HL-60 (cell line): ENCODE measurements around the gene SCAMP5.

Source experiments
- DNase-seq, 2 experiments: peaks; one replicate each; pipeline ENCODE4 v3.0.0-alpha.2; 2010 to 2020; ENCODE audit warnings: low read depth in 1 of 2, low spot score in 1 of 2
- H3K27ac ChIP-seq: fragments of 250-450 bp; sonication (Bioruptor Pico); replicated peaks from 2 replicates; pipeline ENCODE4 v1.5.1; 2020; ENCODE audit warnings: mild to moderate bottlenecking, moderate library complexity
- H3K27me3 ChIP-seq: fragments of 250-450 bp; sonication (Bioruptor Pico); 2 replicates; pipeline ENCODE4 v1.5.1; 2021; ENCODE audit warnings: mild to moderate bottlenecking, moderate library complexity; ENCODE audit not compliant: insufficient read depth, poor library complexity, severe bottlenecking
- H3K4me3 ChIP-seq: replicated peaks from 2 replicates; pipeline ENCODE4 v1.5.1; 2011; ENCODE audit warnings: mild to moderate bottlenecking, control low read depth, low read length; ENCODE audit not compliant: insufficient read depth
- GABPA ChIP-seq: IDR thresholded peaks from 2 replicates; pipeline ENCODE4 v1.6.1; 2012; ENCODE audit warnings: low read depth
- POLR2AphosphoS5 ChIP-seq: IDR thresholded peaks from 2 replicates; pipeline ENCODE4 v1.6.1; 2012; ENCODE audit warnings: low read depth
- REST ChIP-seq: IDR thresholded peaks from 2 replicates; pipeline ENCODE4 v1.6.1; 2012; ENCODE audit warnings: low read depth; ENCODE audit not compliant: insufficient replicate concordance
- SPI1 ChIP-seq: IDR thresholded peaks from 2 replicates; pipeline ENCODE4 v1.6.1; 2012; ENCODE audit warnings: low read depth, mild to moderate bottlenecking, borderline replicate concordance
- TF ChIP-seq, protein P1 (sequence below): IDR thresholded peaks from one replicate; pipeline ENCODE4 v1.5.1; 2011; ENCODE audit warnings: low read length, control low read depth, inconsistent platforms; ENCODE audit not compliant: insufficient read depth

SCAMP5 gene

DNA sequence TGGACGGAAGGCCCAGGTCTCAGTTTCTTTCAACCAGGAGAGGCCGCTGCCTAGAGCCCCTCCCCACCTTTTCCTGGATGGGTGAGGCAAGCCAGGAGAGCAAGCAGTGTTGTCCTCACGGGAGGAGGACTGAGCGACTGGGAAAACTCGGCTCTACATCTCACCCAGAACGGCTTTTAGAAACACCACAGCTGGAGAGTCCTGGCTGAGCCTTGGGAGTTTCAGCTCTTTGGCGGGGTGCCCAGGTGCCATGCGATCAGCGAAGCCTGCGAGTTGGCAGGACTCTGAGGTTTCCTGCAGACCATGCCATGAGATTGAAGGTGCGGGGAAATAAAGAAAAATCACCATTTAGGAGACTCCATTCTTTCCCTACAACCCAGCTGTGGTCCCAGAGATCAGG lies 54.0 kb downstream of the SCAMP5 start:
- Histone ChIP-seq H3K27ac (no peak overlapping the region), H3K4me3 (no peak overlapping the region), H3K27me3 (no peaks in the 10 kb centered on the region)
- DNase-seq, result no peak
- TF ChIP-seq GABPA (no peak), REST (no peak), SPI1 (no peak), POLR2AphosphoS5 (no peak)
- TF ChIP-seq, protein P1, sequence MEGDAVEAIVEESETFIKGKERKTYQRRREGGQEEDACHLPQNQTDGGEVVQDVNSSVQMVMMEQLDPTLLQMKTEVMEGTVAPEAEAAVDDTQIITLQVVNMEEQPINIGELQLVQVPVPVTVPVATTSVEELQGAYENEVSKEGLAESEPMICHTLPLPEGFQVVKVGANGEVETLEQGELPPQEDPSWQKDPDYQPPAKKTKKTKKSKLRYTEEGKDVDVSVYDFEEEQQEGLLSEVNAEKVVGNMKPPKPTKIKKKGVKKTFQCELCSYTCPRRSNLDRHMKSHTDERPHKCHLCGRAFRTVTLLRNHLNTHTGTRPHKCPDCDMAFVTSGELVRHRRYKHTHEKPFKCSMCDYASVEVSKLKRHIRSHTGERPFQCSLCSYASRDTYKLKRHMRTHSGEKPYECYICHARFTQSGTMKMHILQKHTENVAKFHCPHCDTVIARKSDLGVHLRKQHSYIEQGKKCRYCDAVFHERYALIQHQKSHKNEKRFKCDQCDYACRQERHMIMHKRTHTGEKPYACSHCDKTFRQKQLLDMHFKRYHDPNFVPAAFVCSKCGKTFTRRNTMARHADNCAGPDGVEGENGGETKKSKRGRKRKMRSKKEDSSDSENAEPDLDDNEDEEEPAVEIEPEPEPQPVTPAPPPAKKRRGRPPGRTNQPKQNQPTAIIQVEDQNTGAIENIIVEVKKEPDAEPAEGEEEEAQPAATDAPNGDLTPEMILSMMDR, result no peak

- DNase-seq, result no peak
- H3K27me3 ChIP-seq, result no peaks in the 10 kb centered on the region
- no peak overlapping the region for H3K4me3 ChIP-seq
- no peak overlapping the region for H3K27ac ChIP-seq
- TF ChIP-seq SPI1 (no peak), GABPA (no peak), REST (no peak), POLR2AphosphoS5 (no peak)
- TF ChIP-seq, protein P1, result no peak
Observed at GRCh38 chr15:75050283-75050682, 54.9 kb downstream of the SCAMP5 start.

DNA sequence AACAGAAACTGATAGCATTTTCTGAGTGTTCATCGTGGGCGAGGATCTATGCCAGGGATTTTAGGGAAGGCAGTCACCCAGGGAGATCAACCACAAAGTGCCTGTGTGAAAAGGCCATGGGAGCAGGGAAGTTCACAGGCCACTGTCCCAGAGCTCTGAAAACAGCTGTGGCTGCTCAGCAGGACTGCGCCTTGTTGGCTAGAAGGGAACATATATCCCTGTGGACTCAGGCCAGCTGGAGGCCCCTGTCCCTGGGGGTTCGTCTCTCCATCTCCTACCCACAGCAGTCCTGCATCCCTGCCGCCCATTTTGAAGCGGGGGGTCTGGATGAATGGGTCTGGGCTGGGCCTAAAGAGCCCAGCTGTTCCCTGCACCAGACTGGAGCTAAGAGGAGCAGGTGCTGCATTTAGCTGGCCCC lies 55.8 kb downstream of the SCAMP5 start:
- no peak for DNase-seq

More for the DNA sequence above, 55.8 kb downstream of the SCAMP5 start:
- Histone ChIP-seq H3K27me3 (no peaks in the 10 kb centered on the region), H3K4me3 (no peak overlapping the region), H3K27ac (no peak overlapping the region)
- TF ChIP-seq, protein P1, result no peak
- no peak for TF ChIP-seq GABPA
- TF ChIP-seq SPI1, result no peak
- no peak for TF ChIP-seq POLR2AphosphoS5
- TF ChIP-seq REST, result no peak
